Endothelial cell of umbilical vein (primary cell): ENCODE measurements around the gene NINJ2.

ENCODE experiments used
- EZH2 ChIP-seq: IDR thresholded peaks from 2 replicates; pipeline ENCODE4 v1.6.1; 2012; ENCODE audit warnings: borderline replicate concordance, low read depth, mild to moderate bottlenecking, moderate library complexity, low read length, inconsistent platforms; ENCODE audit not compliant: severe bottlenecking
- FOS ChIP-seq: IDR thresholded peaks from 2 replicates; pipeline ENCODE4 v1.6.1; 2011; ENCODE audit warnings: mild to moderate bottlenecking, low read length, moderate library complexity, borderline replicate concordance; ENCODE audit not compliant: insufficient read depth
- GATA2 ChIP-seq: IDR thresholded peaks from 2 replicates; pipeline ENCODE4 v1.7.0; 2011; ENCODE audit warnings: low read depth, mild to moderate bottlenecking, moderate library complexity, mixed read lengths, low read length; ENCODE audit not compliant: insufficient read length, insufficient read depth
- JUN ChIP-seq: IDR thresholded peaks from 2 replicates; pipeline ENCODE4 v1.6.1; 2011; ENCODE audit warnings: borderline replicate concordance, low read depth; ENCODE audit not compliant: insufficient read length, insufficient read depth
- MYC ChIP-seq: IDR thresholded peaks from one replicate; pipeline ENCODE4 v1.6.1; 2011; ENCODE audit warnings: mild to moderate bottlenecking, low read depth, low read length
- POLR2A ChIP-seq: IDR thresholded peaks from 2 replicates; pipeline ENCODE4 v1.6.1; 2012; ENCODE audit warnings: low read depth, mild to moderate bottlenecking, control low read depth, low read length
- POLR2AphosphoS5 ChIP-seq: IDR thresholded peaks from 2 replicates; pipeline ENCODE4 v1.6.1; 2012; ENCODE audit warnings: low read depth, mild to moderate bottlenecking, control low read depth, low read length, moderate library complexity; ENCODE audit not compliant: insufficient read depth
- TF ChIP-seq, protein P1 (sequence below), 2 donors: IDR thresholded peaks; 1 replicate in 1 of 2; 2 replicates in 1 of 2; pipeline ENCODE4 v1.5.1; 2011; ENCODE audit warnings: low read length in 2 of 2, mild to moderate bottlenecking in 2 of 2, moderate library complexity in 2 of 2, control low read depth in 1 of 2, inconsistent platforms in 1 of 2, low read depth in 1 of 2; ENCODE audit not compliant: insufficient read depth in 1 of 2; ENCODE audit errors: extremely low read depth in 1 of 2
- TF ChIP-seq, protein P2 (sequence below): IDR thresholded peaks from 2 replicates; pipeline ENCODE4 v1.6.1; 2011; ENCODE audit not compliant: insufficient read depth, insufficient read length

DNA sequence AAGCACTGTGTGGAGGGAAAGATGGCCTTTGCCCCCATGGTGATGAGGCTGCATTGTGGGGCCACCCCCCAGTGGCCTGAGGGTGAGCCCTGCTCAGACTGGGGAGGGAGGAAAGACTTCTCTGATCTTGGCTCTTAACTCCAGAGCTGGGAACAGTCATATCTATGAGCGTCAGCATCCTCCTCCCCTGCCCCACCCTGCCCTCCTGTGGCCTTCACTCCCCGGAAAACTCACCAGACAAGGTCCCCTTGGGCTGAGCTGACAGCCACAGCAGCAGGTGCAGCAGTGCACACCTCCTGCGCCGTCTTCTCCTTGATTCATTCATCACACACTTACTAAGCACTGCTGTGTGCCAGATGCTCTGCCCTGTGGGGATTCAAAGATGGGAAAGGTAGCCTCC lies 104.7 kb downstream of the NINJ2 start:
- TF ChIP-seq POLR2A (no peak), EZH2 (no peak), GATA2 (no peak), POLR2AphosphoS5 (no peak), FOS (no peak), JUN (no peak), MYC (no peak)
- TF ChIP-seq, protein P1, sequence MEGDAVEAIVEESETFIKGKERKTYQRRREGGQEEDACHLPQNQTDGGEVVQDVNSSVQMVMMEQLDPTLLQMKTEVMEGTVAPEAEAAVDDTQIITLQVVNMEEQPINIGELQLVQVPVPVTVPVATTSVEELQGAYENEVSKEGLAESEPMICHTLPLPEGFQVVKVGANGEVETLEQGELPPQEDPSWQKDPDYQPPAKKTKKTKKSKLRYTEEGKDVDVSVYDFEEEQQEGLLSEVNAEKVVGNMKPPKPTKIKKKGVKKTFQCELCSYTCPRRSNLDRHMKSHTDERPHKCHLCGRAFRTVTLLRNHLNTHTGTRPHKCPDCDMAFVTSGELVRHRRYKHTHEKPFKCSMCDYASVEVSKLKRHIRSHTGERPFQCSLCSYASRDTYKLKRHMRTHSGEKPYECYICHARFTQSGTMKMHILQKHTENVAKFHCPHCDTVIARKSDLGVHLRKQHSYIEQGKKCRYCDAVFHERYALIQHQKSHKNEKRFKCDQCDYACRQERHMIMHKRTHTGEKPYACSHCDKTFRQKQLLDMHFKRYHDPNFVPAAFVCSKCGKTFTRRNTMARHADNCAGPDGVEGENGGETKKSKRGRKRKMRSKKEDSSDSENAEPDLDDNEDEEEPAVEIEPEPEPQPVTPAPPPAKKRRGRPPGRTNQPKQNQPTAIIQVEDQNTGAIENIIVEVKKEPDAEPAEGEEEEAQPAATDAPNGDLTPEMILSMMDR (IDR thresholded peaks at IDR 0.05; ENCODE audit: extremely low read depth in 1 of 2, insufficient read depth in 1 of 2, low read depth in 1 of 2, low read length in 2 of 2) = no peak
- TF ChIP-seq, protein P2, sequence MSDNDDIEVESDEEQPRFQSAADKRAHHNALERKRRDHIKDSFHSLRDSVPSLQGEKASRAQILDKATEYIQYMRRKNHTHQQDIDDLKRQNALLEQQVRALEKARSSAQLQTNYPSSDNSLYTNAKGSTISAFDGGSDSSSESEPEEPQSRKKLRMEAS = no peak
